Measurements from ENCODE around the gene GPRC5D.

- TF ChIP-seq TAF1 (IDR thresholded peaks at IDR 0.05; ENCODE audit: control insufficient read depth, extremely low read depth, insufficient read depth, low read length, severe bottlenecking) (no peak), PRMT5 (CRISPR knock-in tag; IDR thresholded peaks at IDR 0.05) (no peak), MAFG (tag; conservative IDR thresholded peaks at IDR 0.05) (no peak), ZNF407 (IDR thresholded peaks at IDR 0.05; ENCODE audit: low read depth) (no peak), E2F5 (CRISPR knock-in tag; IDR thresholded peaks at IDR 0.05) (no peak)
Observed at GRCh38 chr12:12964255-12964654, 12.3 kb upstream of the GPRC5D start.
